OCI-LY3 (cell line): Measurements from ENCODE around the gene MOGAT3.

Experiments
- H2AFZ ChIP-seq: fragments of 200-600, 300-600 bp; shearing (Covaris generic); 2 replicates; pipeline ENCODE4 v1.6.0; 2014; ENCODE audit warnings: antibody characterized with exemption, low read depth, low read length
- H3K27ac ChIP-seq: fragments of 200-600, 300-600 bp; sonication (generic); 2 replicates; pipeline ENCODE4 v1.5.1; 2014; ENCODE audit warnings: mild to moderate bottlenecking, low read length, moderate library complexity, mixed read lengths
- H3K27me3 ChIP-seq: fragments of 200-600, 300-600 bp; sonication (generic); 2 replicates; pipeline ENCODE4 v1.6.1; 2014; ENCODE audit warnings: low read depth, low read length, mixed read lengths
- H3K36me3 ChIP-seq: fragments of 200-600, 300-600 bp; sonication (generic); replicated peaks from 2 replicates; pipeline ENCODE3; 2014; ENCODE audit warnings: low read depth, low read length, mixed read lengths
- H3K4me1 ChIP-seq: fragments of 300-600, 200-600 bp; sonication (generic); 2 replicates; pipeline ENCODE4 v1.6.1; 2014; ENCODE audit warnings: low read length, mixed read lengths
- H3K4me2 ChIP-seq: fragments of 200-600, 300-600 bp; sonication (generic); 2 replicates; pipeline ENCODE4 v1.6.1; 2014; ENCODE audit warnings: low read length, mixed read lengths
- H3K4me3 ChIP-seq: fragments of 300-600, 200-600 bp; sonication (generic); 2 replicates; pipeline ENCODE4 v1.5.1; 2014; ENCODE audit warnings: antibody characterized with exemption, mild to moderate bottlenecking, low read length, moderate library complexity
- H3K79me2 ChIP-seq: fragments of 300-600, 200-600 bp; shearing (Covaris generic); 2 replicates; pipeline ENCODE4 v1.6.1; 2014; ENCODE audit warnings: mild to moderate bottlenecking, low read length, mixed read lengths
- H3K9ac ChIP-seq: fragments of 300-600, 200-600 bp; shearing (Covaris generic); 2 replicates; pipeline ENCODE4 v1.6.0; 2014; ENCODE audit warnings: mild to moderate bottlenecking, low read length, moderate library complexity
- H3K9me3 ChIP-seq: fragments of 200-600, 300-600 bp; shearing (Covaris generic); 2 replicates; pipeline ENCODE4 v1.6.1; 2014; ENCODE audit warnings: low read length, mixed read lengths; ENCODE audit not compliant: insufficient read depth
- H4K20me1 ChIP-seq: fragments of 200-600, 300-600 bp; sonication (generic); 2 replicates; pipeline ENCODE4 v1.6.1; 2016; ENCODE audit warnings: low read length, mixed read lengths; ENCODE audit not compliant: insufficient read depth
- EZH2phosphoT487 ChIP-seq: fragments of 200-600 bp; shearing (Covaris generic); IDR thresholded peaks from 2 replicates; pipeline ENCODE4 v1.6.1; 2018; ENCODE audit warnings: antibody characterized with exemption, mixed run types, low read depth
- TF ChIP-seq, protein P1 (sequence below): fragments of 200-600, 300-600 bp; sonication (generic); IDR thresholded peaks from 2 replicates; pipeline ENCODE4 v1.5.1; 2014; ENCODE audit warnings: antibody characterized with exemption, low read length, low read depth

The MOGAT3 gene

GRCh38 chr7:101155303-101155702 lies 45.5 kb downstream of the MOGAT3 start:
- peaks cover 20% of the 10 kb centered on the region for H3K79me2 ChIP-seq
- peak overlapping the region; percentile 92 for H3K4me3 ChIP-seq
- H3K27me3 ChIP-seq, result no peaks in the 10 kb centered on the region
- peaks cover 25% of the 10 kb centered on the region for H3K4me1 ChIP-seq
- no peaks in the 10 kb centered on the region for H4K20me1 ChIP-seq
- H3K4me2 ChIP-seq, result peak overlapping the region; percentile 88
- H3K9ac ChIP-seq, result peak overlapping the region; percentile 93
- H3K36me3 ChIP-seq, result peaks cover 24% of the 10 kb centered on the region
- peak overlapping the region; percentile 55 for H3K27ac ChIP-seq
- no peak overlapping the region for H2AFZ ChIP-seq
- H3K9me3 ChIP-seq, result no peaks in the 10 kb centered on the region
- TF ChIP-seq, protein P1, sequence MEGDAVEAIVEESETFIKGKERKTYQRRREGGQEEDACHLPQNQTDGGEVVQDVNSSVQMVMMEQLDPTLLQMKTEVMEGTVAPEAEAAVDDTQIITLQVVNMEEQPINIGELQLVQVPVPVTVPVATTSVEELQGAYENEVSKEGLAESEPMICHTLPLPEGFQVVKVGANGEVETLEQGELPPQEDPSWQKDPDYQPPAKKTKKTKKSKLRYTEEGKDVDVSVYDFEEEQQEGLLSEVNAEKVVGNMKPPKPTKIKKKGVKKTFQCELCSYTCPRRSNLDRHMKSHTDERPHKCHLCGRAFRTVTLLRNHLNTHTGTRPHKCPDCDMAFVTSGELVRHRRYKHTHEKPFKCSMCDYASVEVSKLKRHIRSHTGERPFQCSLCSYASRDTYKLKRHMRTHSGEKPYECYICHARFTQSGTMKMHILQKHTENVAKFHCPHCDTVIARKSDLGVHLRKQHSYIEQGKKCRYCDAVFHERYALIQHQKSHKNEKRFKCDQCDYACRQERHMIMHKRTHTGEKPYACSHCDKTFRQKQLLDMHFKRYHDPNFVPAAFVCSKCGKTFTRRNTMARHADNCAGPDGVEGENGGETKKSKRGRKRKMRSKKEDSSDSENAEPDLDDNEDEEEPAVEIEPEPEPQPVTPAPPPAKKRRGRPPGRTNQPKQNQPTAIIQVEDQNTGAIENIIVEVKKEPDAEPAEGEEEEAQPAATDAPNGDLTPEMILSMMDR, result no peak
- no peak for TF ChIP-seq EZH2phosphoT487

DNA sequence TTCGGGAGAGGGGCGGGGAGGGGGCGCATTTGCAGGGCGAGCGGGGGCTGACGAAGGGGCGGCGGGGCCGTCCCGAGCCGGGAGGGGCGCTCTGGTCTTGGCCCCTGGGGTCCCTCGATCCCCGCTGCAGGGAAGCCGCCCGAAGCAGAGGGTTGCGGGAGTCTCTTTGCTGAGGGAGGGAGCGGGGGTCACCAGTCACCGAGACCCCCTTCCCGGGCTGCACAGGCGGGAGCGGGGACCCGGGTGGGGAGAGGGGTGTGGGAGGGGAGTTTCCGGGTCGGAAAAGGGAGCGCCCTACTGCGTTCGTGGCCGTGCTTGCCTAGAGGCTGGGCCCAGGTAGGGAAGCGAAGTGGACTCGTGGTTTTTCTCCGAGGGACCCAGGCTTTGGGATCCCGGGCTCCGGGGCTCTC lies 46.1 kb downstream of the MOGAT3 start:
- peak overlapping the region; percentile 92 for H3K4me3 ChIP-seq
- peak overlapping the region; percentile 93 for H3K9ac ChIP-seq
- no peaks in the 10 kb centered on the region for H3K9me3 ChIP-seq
- no peak overlapping the region; the same call in 1 of the 2 replicates for H2AFZ ChIP-seq
- H4K20me1 ChIP-seq, result no peaks in the 10 kb centered on the region
- peaks cover 24% of the 10 kb centered on the region for H3K36me3 ChIP-seq
- peak overlapping the region; percentile 88 for H3K4me2 ChIP-seq
- TF ChIP-seq, protein P1, result no peak
- TF ChIP-seq EZH2phosphoT487, result no peak
- no peaks in the 10 kb centered on the region for H3K27me3 ChIP-seq
- H3K79me2 ChIP-seq, result peaks cover 20% of the 10 kb centered on the region
- peak overlapping the region; percentile 55 for H3K27ac ChIP-seq
- H3K4me1 ChIP-seq, result peaks cover 25% of the 10 kb centered on the region

- H3K4me2 ChIP-seq, result peak within 1 kb of the TSS; percentile 88
- H4K20me1 ChIP-seq, result no peaks in the 10 kb centered on the region
- no peak for TF ChIP-seq EZH2phosphoT487
- TF ChIP-seq, protein P1, result no peak
- H3K79me2 ChIP-seq, result peaks cover 20% of the 10 kb centered on the region
- H3K27me3 ChIP-seq, result no peaks in the 10 kb centered on the region
- peak within 1 kb of the TSS; percentile 75; the same call in 1 of the 2 replicates for H2AFZ ChIP-seq
- H3K27ac ChIP-seq, result peak within 1 kb of the TSS; percentile 55
- peaks cover 25% of the 10 kb centered on the region for H3K4me1 ChIP-seq
- H3K4me3 ChIP-seq, result peak within 1 kb of the TSS; percentile 92
- H3K36me3 ChIP-seq, result peaks cover 22% of the 10 kb centered on the region
- no peaks in the 10 kb centered on the region for H3K9me3 ChIP-seq
- H3K9ac ChIP-seq, result peak within 1 kb of the TSS; percentile 93
Measured at GRCh38 chr7:101153969-101154692, 46.7 kb downstream of the MOGAT3 start, which contains the start of gene AP1S1. Gene AP1S1, plus strand, starts transcription at chr7:101154476. Its CDS starts 39 bp downstream, at chr7:101154515.

- TF ChIP-seq, protein P1, result no peak
- no peak for TF ChIP-seq EZH2phosphoT487
- peaks cover 21% of the 10 kb centered on the region for H3K4me1 ChIP-seq
- H4K20me1 ChIP-seq, result no peaks in the 10 kb centered on the region
- H3K36me3 ChIP-seq, result peaks cover 8% of the 10 kb centered on the region
- H3K9ac ChIP-seq, result no peak overlapping the region
- H3K27ac ChIP-seq, result no peak overlapping the region
- H3K79me2 ChIP-seq, result peaks cover 20% of the 10 kb centered on the region
- no peaks in the 10 kb centered on the region for H3K9me3 ChIP-seq
- H3K4me2 ChIP-seq, result no peak overlapping the region
- H3K4me3 ChIP-seq, result no peak overlapping the region
- H3K27me3 ChIP-seq, result no peaks in the 10 kb centered on the region; the same call in 1 of the 2 replicates
- no peak overlapping the region for H2AFZ ChIP-seq
Measured at GRCh38 chr7:101151908-101152651, 48.8 kb downstream of the MOGAT3 start.
